Kidney capillary endothelial cell (primary cell): ENCODE results near the gene SRXN1.
A peak's percentile ranks its signal among the peaks of the same experiment; 100 is the strongest.
"Not testable (repeated sequence)": the region's sequence is repeated elsewhere in the genome, so short reads cannot be mapped to it uniquely, and the experiment has no call there.

Experiments used
- DNase-seq: peaks from one replicate; pipeline ENCODE4 v3.0.0-alpha.2; 2018; ENCODE audit warnings: low spot score

SRXN1 gene

DNA sequence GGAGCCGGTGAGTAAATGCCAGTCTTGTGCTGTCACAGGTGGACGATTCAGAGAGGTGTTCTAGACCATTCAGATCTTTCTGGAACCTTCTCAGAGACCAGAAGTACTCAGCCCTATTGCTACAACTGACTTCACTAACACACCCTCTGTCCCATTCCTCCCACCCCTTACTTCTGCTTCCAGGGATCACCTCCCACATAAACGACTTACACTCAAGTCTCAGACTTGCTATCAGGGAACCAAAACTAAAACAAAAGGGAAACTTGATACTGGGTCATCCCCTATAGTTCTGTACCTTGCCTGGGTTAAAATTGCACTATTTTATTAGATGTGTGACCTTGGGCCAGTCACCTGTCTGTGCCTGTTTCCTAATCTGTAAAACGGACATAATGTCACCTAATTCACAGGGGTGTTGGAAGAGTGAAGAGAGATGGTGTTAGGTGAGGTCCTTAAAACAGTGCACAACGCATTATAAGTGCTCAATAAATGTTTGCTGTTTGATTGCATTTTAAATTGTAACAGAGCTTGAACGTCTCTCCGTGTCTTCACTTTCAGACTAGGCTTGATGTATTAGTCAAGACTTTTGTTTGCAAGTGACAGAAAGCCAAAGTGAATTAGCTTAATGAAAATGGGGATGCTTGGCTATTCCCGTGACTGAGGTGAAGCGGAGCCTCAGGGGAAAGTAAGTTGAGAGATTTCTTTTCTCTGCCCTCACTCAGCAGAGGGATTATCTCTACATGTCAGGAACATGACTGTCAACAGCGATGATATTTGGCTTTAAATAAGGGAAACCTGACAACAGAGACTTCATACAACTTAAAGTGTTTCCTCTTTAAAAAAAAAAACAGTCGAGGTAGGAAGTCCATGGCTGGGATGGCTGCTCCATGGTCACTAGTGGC lies 3.0 kb upstream of the SRXN1 start:
- no peak for DNase-seq

DNA sequence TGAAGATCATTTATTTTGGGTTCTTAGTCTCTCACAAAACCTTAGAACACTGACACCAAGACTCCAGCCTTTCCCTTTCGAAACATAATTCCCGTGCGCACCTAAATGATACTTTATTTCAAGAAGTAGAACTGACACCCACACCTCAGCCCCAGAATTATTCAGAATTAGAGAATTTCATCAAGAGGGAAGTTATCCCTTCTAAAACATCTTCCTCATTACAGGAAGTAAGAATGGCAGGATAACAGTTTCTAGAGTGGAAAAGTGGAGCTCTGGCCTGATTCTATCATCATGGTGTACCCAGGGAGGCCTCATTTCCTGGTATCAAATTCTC lies 1.4 kb upstream of the SRXN1 start:
- DNase-seq = no peak

DNA sequence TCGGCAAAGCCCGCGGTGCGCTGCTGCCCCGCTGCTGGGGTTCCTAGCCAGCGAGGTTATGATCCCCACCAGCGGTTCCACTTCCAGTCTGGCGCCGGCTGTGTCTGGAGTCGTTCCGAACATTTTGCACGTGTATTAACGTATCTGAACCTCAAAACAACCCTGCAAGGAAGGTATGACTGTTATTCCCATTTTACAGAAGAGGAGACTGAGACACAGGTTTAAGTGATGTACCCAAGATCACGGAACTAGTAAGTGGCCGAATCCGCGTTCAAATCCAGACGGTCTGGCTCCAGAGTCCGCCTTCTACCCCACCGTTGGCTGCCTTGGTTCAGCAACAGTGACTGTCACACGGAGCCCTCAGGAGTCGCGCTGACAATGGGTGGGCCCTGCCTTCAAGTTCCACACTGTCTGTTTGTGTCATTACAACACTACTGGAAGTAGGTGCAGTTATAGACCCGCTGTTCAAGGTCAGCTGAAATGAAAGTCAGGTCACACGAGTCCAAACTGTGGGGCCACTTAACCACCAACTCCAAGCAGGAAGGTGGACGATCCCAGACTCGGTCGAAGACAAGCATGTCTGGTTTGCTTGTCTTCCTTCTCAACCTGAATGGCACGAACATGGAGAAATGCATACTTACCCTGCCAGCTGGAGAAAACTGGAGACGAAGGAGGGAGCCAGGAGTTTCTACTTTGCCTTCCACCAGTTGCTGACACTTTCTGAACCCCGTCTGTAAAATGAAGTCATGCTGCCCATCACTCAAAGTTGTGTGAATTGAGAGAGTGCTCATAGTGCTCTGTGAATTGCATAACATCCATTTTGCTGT lies 803 bp upstream of the SRXN1 start:
- DNase-seq = no peak

DNA sequence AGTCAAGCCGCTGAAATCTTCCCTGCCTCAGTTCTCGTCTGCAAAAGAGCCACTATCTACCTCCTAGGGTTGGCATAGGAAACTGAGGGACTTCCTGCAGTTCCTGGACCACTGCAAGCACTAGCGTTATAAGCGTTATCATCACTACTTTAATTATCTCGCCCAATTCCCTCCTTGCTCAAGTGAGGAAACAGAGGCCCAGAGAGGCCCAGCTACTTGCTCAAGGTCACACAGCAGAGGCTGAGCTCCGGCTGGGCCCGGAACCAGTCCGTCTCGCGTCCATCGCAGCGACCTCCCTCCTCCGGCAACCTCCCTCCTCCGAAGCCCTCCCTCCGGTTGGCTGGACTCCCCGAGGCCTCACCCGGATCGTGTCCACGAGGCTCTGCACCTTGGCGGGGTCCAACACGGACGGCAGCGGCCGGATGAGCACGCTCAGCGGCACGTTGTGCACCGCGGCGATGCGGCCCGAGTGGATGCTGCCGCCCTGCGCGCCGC lies 338 bp downstream of the SRXN1 start:
- DNase-seq = no peak

DNA sequence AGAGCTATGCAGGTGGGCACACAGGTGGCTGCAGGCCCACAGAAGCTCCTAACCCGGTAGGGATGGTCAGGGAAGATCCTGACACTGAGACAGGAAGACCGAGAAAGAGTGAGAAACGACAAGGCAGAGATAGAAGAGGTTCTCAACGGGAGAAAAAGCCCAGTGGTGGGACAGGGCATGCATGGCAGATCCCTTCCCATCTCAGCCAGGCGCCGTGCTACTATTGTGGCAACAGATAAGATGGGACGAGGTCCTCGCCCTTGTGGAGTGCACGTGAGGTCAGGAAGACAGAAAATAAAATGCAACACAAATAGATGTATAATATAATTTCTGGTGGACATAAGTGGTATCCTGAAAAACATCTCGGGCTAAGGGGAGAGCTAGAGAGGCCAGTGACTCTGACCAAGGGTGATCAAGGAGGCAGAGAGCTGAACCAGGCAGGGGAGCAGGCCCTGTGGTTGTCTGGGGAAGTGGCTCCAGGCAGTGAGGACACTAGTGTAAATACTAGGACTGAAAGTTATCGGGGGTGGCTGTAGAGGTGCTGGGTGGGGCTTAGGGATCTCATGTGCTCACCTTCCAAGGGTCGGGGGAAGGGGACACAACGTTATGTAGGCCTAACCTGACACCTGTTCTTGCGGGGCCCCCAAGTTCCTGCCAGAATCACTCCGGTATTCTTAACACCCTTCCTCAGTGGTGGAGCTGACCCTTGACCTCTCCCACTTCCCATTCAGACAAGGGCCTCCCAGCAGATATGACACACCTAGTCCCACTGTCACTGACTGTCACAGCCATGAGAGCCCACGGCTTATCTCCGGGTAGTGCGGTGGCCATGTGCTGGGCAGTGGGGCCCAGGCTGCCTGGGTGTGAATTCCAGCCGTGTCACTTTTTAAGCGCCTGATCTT lies 1.0 kb downstream of the SRXN1 start:
- no peak for DNase-seq

DNA sequence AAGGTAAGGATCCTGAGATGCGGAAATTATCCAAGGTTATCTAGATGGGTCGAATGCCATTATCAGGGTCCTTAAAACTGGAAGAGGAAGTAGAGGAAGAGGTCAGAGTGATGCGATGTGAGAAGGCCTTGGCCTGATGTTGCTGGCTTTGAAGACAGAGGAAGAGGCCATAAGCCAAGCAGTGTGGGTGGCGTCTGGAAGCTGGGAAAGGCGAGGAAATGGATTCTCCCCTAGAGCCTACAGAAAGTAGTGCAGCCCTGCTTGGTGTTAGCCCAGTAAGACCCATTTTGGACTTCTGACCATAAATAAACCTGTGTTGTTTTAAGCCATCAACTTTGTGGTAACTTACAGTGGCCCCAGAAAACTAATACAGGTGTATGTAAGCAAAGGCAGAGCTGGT lies 2.0 kb downstream of the SRXN1 start:
- DNase-seq = no peak

DNA sequence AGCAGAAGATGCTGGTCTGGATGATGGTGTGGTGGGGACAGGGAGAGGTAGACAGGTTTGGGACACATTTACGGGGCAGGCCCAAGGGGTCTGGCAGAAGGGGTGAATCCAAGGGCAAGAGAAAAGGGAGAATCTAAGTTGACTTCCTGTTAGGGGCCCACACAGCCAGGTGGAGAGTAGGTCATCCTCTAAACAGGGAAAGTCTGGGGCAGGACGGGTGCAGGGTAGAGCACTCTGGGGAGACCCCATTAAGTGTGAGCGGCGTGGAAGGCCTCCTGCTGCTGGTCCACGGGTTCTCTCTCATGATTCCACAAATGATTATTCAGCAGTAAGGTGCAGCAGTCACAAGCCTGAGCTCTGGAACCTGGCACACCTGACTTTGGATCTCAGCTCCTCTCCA lies 2.7 kb downstream of the SRXN1 start:
- DNase-seq = no peak

DNA sequence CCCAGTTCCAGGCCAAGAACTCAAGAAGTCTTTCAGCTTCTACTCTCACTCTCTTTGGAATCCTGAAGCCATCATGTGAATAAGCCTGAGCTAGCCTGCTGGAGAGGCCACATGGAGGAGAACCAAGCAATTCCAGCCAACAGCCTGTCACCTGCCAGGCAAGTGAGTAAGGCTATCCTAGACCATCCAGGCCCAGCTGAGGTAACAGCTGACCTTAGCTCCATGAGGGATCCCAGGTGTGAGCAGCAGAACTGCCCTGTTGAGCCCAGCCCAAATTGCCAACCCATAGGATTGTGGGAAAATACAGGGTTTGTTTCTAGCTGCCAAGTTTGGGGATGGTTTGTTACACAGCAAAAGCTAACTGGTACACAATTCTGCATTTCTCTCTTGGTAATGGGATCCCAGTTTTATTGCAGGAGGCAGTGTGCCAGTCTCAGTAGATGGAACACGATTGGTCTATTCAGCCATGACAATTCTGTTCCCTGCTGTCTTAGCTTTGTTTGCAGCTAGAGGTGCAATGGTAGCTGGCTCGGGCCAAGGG lies 5.5 kb downstream of the SRXN1 start:
- no peak for DNase-seq

DNA sequence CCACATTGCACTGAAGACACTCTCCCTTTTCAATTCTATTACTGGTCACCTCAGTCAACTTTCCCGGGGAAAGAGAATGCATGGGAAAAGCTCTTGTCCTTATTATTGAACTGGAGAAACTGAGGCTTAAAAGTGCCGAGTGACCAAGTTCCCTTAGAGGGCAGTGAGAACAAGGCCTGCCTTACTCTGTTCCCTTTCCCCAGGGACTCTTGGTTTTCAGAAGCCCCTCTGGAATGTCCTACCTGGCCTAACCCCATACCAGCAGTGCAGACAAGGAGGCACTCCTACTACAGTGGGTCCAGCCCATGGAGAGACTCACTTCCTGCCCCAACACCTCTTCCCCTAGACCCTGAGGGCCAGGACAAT lies 6.1 kb downstream of the SRXN1 start:
- DNase-seq = no peak

DNA sequence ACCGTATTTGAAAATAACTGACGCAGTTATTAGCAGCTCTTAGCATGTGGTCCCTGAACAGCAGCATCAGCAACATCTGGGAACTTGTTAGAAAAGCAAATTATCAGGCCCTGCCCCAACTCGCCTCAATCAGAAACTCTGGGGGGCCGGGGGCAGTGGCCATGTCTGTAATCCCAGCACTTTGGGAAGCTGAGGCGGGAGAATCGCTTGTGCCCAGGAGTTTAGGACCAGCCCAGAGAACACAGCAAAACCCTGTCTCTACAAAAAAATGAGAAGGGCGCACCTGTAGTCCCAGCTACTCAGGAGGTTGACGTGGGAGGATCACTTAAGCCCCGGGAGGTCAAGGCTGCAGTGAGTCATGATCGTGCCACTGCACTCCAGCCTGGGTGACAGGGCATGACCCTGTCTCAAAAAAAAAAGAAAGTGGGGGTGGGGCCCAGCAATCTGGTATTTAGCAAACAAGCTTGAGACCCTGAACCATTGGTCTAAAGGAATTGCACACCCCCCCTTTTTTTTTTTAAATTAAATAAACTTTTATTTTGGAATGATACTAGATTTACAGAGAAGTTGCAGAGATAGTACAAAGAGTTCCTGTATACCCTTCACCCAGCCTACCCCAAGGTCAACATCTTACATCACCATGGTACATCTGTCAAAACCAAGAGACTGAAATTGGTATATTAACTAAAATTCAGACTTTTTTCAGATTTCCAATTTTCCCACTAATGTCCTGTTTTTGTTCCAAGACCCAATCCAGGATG lies 6.7 kb downstream of the SRXN1 start:
- no peak for DNase-seq

DNA sequence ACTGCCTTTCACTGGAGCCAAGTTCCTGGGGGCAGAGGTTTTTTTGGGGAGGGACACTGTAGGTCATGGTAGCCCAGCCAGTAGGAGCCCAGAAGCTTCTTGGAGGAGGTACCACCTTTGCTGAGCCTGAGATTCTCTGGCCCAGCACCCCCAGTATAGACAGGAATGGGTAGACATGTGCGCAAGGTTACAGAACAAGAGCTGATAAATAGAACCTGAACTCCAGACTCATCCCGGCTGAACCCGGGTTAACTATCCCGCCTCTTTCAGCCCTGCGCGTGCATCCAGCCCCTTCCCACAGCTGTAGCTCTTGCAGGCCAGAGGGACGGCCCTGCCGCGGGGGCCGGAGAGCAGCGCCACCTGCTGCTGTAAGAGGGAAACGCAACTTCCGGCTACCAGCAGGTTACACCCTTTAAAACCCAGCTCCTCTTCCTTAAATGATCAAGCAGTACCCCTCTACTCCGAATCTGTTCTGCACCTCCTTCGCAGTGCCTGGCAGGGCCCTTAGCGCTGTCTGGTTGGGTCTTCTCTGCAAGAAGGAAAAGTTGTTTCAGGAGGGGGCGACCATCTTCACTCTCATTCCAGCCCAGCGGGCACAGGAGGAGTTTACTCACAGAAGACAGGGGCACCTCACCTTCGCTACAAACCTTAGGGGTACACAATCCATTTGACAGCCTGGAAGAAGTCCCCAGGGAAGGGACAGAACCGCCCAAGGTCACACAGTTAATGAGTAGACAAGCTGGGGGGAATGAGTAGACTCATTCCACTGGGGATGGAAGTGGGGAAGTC lies 7.5 kb downstream of the SRXN1 start:
- DNase-seq = peak; percentile 53

DNA sequence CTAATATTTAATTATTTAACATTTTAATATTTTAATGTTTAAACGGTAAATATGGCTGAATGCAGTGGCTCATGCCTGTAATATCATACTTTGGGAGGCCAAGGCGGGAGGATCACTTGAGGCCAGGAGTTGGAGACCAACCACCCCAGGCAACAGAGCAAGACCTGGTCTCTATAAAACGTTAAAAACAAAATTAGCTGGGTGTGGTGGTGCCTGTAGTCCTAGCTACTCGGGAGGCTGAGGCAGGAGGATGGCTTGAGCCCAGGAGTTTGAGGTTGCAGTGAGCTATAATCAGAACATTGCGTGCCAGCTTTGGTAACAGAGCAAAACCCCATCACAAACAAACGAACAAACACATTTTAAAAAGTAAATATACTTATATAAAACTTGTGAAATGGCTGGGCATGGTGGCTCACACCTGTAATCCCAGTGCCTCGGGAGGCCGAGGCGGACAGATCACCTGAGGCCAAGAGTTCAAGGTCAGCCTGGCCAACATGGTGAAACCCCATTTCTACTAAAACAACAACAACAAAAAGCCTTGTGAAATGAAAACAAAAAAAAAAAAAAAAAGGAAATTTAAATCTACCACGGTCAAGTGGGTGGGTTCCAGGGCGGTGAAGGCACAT lies 8.2 kb downstream of the SRXN1 start:
- no peak for DNase-seq

DNA sequence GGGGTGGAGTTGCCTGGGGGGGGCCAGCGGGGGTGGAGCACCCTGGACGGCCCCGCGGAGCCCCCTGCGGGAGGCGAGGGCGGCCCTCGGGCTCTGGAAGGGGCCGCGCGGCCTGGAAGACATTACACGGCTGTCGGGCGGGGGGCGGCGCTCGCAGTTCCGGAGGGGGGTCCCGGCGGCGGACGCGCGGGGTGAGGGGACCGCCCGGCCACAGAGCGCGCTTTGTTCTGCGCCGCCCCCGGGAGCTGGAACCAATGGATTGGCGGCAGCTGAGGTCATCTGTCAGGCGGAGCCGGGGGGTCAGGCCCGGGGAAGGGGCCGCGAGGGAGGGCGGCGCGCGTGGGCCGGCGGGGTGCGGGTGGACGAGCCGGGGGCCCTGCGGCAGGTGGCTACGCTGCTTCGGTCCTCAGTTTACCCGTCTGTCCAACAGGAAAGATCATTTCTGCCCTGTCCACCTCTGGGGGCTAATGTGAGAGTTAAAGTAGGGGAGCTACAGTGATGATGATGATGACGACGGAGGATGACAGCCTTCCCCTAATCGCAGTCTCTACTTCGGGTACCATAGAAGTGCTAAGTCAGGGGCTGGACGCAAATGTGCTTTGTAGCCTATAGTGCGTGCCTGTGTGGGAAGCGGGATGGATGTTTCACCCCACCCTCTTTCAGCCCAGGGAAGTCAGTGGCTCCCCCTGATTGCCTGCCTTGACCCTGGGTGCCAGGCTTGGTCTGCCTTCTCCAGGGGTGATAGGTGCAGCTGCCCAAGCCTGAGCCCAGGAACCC lies 10.4 kb downstream of the SRXN1 start:
- DNase-seq = no peak

DNA sequence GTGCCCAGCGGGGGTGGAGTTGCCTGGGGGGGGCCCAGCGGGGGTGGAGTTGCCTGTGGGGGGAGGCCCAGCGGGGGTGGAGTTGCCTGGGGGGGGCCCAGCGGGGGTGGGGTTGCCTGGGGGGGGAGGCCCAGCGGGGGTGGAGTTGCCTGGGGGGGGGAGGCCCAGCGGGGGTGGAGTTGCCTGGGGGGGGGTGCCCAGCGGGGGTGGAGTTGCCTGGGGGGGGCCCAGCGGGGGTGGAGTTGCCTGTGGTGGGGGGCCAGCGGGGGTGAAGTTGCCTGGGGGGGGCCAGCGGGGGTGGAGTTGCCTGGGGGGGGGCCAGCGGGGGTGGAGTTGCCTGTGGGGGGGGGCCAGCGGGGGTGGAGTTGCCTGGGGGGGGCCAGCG lies 11.0 kb downstream of the SRXN1 start:
- not testable (repeated sequence) for DNase-seq

DNA sequence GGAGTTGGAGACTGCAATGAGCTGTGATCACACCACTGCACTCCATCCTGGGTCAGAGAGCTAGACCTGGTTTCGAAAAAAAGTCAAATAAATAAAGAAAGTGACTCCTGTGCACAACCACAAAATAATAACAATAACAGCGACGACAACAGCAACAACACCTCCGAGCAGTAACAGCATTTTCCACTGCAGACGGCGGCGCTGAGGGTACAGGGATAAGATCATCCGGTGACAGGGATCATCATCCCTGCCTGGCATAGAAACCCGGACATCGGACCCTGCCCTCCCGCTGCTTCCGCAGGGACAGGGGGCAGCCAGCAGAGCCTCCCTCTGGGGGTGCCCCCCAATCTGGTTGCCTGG lies 11.5 kb downstream of the SRXN1 start:
- DNase-seq = no peak

DNA sequence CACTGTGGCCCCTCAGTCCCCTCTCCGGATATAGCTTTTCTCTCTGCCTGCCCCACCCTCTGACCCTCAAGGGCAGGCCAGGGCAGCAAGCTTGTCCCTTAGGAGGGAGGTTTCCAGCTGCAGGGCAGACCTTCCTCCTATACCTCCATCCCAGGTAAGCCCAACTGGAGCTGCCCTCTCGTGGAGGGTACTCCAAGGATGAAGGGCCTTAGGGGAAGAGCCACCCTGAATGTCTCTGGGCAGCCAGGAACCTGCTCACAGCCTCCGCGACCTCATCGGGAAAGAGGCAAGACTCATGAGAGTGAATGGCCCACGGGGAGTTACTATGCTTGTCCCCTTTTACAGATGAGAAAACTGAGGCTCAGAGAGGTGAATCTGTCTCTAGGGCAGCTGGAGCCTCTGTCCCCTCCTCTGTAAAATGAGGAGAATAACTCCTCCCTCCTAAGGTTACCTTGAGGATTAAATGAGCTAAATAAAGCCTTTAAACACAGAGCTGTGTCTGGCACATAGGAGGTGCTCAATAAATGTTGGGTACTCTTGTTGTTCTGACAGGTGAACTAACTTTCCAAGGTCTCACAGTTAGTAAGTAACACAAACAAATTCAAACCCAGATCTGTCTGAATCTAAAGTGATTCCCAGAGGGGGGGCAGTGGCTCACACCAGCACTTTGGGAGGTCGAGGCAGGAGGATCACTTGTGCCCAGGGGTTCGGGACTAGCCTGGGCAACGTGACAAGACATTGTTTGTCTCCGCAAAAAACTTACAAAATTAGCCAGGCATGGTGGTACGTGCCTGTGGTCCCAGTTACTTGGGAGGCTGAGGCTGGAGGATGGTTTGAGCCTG lies 12.1 kb downstream of the SRXN1 start:
- no peak for DNase-seq

DNA sequence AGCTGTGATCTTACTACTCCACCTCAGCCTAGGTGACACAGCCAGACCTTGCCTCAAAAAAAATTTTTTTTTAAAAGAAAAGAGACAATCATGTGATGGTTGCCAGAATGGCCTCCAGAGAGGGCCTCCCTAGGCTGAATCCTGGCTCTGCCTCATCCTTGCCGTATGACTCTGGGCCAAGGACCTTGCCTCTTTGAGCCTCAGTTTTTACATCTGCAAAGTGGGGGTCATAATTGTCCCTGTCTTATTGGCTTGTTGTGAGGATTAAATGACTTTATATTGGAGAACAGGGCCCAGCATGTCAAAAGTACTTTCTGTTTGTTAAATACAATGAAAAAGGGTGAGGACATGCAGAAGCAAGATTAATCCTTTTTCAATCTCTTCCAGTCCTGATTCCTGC lies 14.4 kb downstream of the SRXN1 start:
- no peak for DNase-seq

DNA sequence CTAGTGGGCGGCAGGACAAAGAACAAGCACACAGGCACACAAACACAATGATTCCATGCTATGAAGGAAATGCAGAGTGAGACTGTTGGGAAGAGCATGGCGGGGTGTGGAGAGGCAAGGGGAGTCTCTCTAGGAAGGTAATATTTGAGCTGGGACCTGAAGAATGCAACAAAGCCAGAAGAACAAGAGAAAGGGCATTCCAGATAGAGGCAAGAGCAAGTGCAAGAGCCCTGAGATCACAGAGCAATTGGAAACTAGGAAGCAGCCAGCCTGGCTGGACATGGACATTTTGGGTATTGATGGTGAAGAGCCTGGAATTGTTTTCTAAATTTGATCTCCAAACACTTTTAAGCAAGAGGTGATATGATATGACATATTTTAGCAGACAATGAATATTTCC lies 15.4 kb downstream of the SRXN1 start:
- no peak for DNase-seq
